ENCODE results near the gene SLC22A31.
A peak's percentile ranks its signal among the peaks of the same experiment; 100 is the strongest.

Gene SLC22A31

DNA sequence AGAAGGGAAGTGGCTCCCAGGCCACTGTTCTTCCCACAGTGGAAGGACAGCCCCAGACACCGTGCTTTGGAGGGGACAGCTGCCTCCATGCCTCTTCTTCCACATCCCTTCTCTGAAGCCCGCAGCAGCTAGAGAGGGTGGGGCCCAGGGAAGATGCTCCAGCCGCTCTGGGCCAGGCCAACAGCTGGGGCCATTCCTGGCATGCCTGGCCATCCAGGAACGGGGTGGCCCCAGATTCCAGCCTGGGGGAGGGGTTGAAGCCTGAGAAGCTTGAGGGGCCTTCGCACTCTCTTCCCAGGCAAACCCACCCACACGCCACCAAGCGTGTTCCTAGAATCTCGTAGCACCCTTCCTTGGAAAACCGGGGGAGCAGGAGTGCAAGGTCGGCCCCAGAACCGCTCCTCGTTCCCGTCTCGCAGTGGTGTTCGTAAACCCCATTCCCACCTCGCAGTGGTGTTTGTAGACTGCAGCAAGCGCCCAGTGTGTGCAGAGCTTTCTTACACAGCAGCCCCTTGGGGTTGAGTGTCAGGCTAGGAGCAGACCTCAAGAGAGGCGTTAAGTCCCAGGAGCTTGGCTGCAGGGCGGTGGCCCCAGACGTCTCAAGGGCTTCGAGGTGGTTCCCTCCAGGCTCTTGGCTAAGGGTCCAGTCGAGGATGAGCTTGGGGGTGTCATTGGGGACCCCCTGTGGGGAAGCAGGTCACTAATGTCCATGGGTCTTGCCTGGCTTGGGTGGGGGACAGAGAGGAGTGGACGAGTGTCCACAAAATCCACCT lies 26.1 kb downstream of the SLC22A31 start:
- no peak overlapping the region for H3K9ac ChIP-seq (ENCODE audit: low read depth, low read length)

DNA sequence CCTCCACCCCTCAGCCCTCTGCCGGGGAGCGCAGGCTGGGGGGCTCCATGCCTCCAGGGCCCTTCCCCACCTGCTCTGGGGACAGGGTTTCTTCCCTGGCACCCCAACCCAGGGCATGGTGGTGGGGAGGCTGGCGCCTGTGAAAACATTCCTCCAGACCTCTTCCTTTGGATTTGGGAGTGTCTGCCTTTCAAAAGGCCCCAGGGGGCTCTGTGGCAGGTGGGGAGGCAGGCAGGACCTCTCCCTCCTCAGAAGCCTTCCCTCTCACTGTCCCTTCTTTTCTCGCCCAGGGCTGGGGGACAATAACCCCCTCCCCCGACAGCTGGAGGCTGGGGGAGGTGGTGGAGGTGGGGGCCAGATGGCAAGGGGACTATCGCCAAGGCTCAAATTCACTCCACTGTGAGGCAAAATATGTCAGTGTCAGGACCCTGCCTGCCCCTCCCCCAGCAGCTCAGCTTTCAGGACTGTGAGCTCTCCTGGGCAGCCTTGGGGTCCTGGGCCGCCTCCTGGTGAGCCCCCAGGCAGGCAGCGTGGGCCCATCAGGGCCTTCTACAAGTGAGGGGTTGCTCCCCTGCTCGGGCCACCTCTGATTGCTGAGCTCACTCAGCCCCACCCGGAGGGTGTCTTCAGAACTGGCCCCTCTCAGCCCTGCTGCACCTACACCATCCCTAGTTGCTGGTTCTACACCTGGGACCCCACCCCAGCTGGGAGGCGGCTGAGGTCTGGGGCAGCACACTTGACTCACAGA lies 27.0 kb downstream of the SLC22A31 start:
- Histone ChIP-seq H3K9ac (ENCODE audit: low read depth, low read length) (no peak overlapping the region), H3K4me3 (ENCODE audit: low read length) (no peak overlapping the region), H3K4me1 (ENCODE audit: insufficient read depth, low read length) (peaks cover 5% of the 10 kb centered on the region; the same call in 1 of the 2 replicates), H3K27me3 (ENCODE audit: insufficient read depth, low read length) (peaks cover 32% of the 10 kb centered on the region), H3K36me3 (ENCODE audit: insufficient read depth, low read length) (no peaks in the 10 kb centered on the region), H3K27ac (ENCODE audit: low read depth, low read length) (no peak overlapping the region), H3K9me3 (ENCODE audit: insufficient read depth, low read depth, low read length) (no peaks in the 10 kb centered on the region)
- 55% methylated on average over 8 of the region's 11 CpGs for WGBS

More for the DNA sequence above, 26.1 kb downstream of the SLC22A31 start:
- H3K27ac ChIP-seq (ENCODE audit: low read depth, low read length), result no peak overlapping the region; the same call in 1 of the 2 replicates
- no peak overlapping the region for H3K4me3 ChIP-seq (ENCODE audit: low read length)
- H3K4me1 ChIP-seq (ENCODE audit: insufficient read depth, low read length), result peaks cover 5% of the 10 kb centered on the region; the same call in 1 of the 2 replicates
- peaks cover 31% of the 10 kb centered on the region for H3K27me3 ChIP-seq (ENCODE audit: insufficient read depth, low read length)
- no peaks in the 10 kb centered on the region for H3K36me3 ChIP-seq (ENCODE audit: insufficient read depth, low read length)
- no peaks in the 10 kb centered on the region for H3K9me3 ChIP-seq (ENCODE audit: insufficient read depth, low read depth, low read length)
- 83% methylated on average over 23 of the region's 23 CpGs for WGBS

DNA sequence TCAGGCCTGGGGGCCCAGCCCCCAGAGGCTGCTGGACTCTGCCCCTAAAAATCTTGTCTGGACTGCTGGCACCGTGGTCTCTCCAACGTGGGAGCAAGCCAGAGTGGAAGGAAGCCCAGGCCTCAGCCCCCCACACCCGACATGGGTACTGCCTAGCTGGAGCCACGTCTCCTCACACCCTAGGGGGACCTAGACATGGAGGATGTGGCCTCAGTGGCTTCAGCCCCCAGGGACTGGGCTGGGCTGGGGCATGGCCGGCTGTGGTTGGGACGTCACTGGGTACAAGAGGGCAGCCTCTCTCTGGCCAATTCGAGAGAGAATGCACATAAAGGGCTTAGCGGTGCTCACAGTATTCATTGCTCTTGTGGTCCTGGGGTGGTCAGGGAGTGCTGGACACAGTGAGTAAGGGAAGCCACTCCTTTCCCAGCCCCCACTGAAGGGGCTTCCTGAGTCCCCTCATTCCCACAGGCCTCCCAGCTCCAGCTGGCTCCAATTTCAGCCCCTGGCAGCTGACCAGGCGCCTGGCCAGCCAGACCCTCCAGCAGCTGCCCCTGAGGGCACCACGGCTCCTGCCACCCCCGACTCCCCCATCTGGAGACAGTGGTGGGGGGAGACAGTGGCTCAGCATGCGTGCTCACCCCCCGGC lies 27.7 kb downstream of the SLC22A31 start:
- Histone ChIP-seq H3K4me1 (ENCODE audit: insufficient read depth, low read length) (peaks cover 5% of the 10 kb centered on the region; the same call in 1 of the 2 replicates), H3K4me3 (ENCODE audit: low read length) (no peak overlapping the region), H3K36me3 (ENCODE audit: insufficient read depth, low read length) (no peaks in the 10 kb centered on the region), H3K27me3 (ENCODE audit: insufficient read depth, low read length) (peaks cover 32% of the 10 kb centered on the region), H3K9me3 (ENCODE audit: insufficient read depth, low read depth, low read length) (no peaks in the 10 kb centered on the region), H3K9ac (ENCODE audit: low read depth, low read length) (no peak overlapping the region), H3K27ac (ENCODE audit: low read depth, low read length) (no peak overlapping the region)
- 75% methylated on average over 13 of the region's 13 CpGs for WGBS

DNA sequence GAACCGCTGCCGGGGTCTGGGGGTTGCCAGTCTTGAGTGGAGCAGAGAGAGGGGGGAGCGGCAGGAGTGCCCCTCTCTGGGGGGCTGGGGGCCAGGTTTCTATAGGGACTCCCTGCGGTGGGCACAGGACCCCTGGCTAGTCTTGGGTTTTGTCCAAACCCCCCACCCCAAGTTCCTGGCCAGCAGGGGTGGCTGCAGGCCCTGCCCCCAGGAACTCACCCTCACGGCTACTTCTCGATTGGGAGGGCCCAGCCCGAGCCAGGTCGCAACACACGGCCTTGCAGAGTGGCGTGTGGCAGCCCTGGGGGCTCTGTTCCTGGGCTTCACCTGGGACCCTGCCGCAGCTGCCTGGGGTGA lies 28.2 kb downstream of the SLC22A31 start:
- no peak overlapping the region for H3K27ac ChIP-seq (ENCODE audit: low read depth, low read length)
- WGBS, result 85% methylated on average over 11 of the region's 11 CpGs
- no peak overlapping the region for H3K9ac ChIP-seq (ENCODE audit: low read depth, low read length)
- peaks cover 5% of the 10 kb centered on the region; the same call in 1 of the 2 replicates for H3K4me1 ChIP-seq (ENCODE audit: insufficient read depth, low read length)
- no peak overlapping the region for H3K4me3 ChIP-seq (ENCODE audit: low read length)
- no peaks in the 10 kb centered on the region for H3K36me3 ChIP-seq (ENCODE audit: insufficient read depth, low read length)
- H3K9me3 ChIP-seq (ENCODE audit: insufficient read depth, low read depth, low read length), result no peaks in the 10 kb centered on the region
- H3K27me3 ChIP-seq (ENCODE audit: insufficient read depth, low read length), result peaks cover 32% of the 10 kb centered on the region

DNA sequence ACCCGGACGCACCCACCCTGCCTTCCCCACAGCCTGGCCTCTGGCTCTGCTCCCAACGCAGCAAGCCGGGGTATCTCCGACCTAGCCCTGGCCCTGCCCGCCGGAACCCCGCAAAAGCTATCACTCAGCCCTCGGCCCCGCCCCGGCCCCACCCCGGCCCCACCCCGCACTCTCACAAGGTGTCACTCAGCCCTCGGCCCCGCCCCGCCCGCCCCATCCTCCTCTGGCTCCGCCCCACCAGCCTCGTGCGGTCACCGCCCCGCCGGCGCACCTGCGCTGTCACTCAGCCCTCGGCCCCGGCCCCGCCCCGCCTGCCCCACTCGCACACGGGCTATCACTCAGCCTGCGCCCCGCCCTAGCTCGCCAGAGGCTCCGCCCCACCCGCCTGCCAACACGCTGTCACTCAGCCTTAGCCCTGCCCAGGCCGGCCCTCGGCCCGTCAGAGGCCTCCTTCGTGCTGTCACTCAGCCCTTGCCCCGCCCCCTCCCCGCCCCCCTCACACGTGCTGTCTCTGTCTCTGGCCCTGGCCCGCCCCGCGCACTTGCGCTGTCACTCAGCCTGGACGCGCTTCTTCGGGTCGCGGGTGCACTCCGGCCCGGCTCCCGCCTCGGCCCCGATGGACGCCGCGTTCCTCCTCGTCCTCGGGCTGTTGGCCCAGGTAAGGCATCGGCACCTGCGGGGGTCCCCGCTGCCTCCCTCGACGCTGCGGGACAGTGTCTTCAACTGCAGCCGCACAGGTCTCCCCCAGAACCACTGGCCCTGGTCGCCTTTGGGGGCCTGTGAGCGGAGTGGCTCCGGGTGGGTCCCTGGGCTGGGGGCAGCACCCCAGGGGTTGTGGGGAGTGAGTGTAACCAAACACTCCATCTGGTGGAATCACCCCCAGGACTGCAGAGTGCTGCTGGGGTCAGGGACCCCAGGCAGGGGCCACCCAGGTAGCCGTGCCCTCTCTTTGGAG lies 28.8 kb downstream of the SLC22A31 start, which contains the start of gene CDH15:
CDH15 (plus strand) TSS at position 533 of the 955 bp plus-strand sequence; CDS start at position 617, 84 bp downstream.
- Histone ChIP-seq H3K4me1 (ENCODE audit: insufficient read depth, low read length) (peaks cover 5% of the 10 kb centered on the region; the same call in 1 of the 2 replicates), H3K9ac (ENCODE audit: low read depth, low read length) (no peak within 1 kb of the TSS), H3K27ac (ENCODE audit: low read depth, low read length) (no peak within 1 kb of the TSS), H3K36me3 (ENCODE audit: insufficient read depth, low read length) (no peaks in the 10 kb centered on the region), H3K4me3 (ENCODE audit: low read length) (peak within 1 kb of the TSS; percentile 54), H3K27me3 (ENCODE audit: insufficient read depth, low read length) (peaks cover 32% of the 10 kb centered on the region), H3K9me3 (ENCODE audit: insufficient read depth, low read depth, low read length) (no peaks in the 10 kb centered on the region)
- 6% methylated on average over 64 of the region's 74 CpGs for WGBS

DNA sequence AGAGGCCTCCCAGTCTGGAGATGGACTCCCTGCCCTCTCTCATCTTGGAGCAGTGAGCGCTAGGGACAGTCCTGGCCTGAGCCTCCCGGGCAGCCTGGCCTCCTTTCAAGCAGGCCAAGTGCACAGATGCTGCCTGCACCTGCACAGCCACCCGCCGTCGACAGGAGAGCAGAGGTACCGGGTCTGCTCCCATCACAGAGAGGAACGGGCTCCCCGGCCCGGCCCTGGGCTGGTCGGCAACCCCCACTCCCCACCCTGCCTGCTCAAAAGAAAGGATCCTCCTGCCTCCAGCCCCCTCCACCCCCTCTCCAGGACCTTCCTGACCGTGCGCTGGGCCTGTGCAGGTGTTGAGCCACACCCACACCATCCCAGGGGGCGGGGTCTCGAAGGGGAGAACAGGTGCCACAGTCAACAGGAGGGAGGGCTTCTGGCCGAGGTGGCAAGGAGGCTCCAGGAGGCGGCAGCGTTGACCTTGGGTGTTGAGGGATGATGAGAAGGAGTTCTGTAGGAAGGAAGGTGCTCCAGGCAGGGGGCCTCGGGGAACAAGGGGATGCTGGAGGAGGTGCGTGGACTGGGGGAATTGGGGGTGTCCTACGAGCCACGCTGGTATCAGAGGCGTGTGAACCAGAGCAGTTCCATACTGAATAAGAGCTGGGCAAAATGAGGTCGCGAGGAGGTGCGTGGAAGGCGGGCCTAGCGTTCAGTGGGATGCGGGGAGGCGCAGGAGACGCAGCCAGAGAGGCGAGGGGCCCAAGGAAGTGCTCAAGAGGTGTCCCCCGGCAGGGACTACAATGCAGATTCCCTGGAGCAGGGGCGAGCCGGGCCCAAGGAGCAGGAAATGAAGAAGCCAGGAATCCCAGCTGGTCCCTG lies 29.8 kb downstream of the SLC22A31 start:
- Histone ChIP-seq H3K4me1 (ENCODE audit: insufficient read depth, low read length) (peaks cover 5% of the 10 kb centered on the region; the same call in 1 of the 2 replicates), H3K36me3 (ENCODE audit: insufficient read depth, low read length) (no peaks in the 10 kb centered on the region), H3K9me3 (ENCODE audit: insufficient read depth, low read depth, low read length) (no peaks in the 10 kb centered on the region), H3K9ac (ENCODE audit: low read depth, low read length) (no peak overlapping the region), H3K4me3 (ENCODE audit: low read length) (peak overlapping the region; percentile 54), H3K27ac (ENCODE audit: low read depth, low read length) (no peak overlapping the region), H3K27me3 (ENCODE audit: insufficient read depth, low read length) (peaks cover 32% of the 10 kb centered on the region)
- WGBS, result 24% methylated on average over 34 of the region's 34 CpGs

DNA sequence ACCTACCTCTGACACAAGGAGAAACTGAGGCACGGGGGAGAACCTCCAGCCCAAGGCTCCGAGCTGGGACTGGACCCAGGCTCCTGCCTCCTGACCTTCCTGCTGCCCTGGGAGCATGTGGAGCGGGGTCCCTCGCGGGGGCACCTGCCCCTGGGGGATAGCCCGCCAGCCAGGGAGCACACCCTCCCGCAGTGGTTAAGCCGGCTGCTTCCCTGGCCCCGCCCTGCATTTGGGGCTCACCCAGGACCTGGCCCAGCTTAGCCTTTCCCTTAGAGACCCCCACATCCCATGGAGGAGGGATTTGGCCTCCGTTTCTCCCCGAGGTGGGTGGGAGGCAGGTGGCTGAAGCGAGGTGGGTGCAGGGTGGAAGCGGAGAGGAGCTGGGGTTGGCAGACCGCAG lies 30.6 kb downstream of the SLC22A31 start:
- Histone ChIP-seq H3K36me3 (ENCODE audit: insufficient read depth, low read length) (no peaks in the 10 kb centered on the region), H3K27me3 (ENCODE audit: insufficient read depth, low read length) (peaks cover 32% of the 10 kb centered on the region), H3K9ac (ENCODE audit: low read depth, low read length) (no peak overlapping the region), H3K4me1 (ENCODE audit: insufficient read depth, low read length) (peaks cover 5% of the 10 kb centered on the region; the same call in 1 of the 2 replicates), H3K27ac (ENCODE audit: low read depth, low read length) (no peak overlapping the region), H3K4me3 (ENCODE audit: low read length) (no peak overlapping the region), H3K9me3 (ENCODE audit: insufficient read depth, low read depth, low read length) (no peaks in the 10 kb centered on the region)
- 87% methylated on average over 14 of the region's 14 CpGs for WGBS

DNA sequence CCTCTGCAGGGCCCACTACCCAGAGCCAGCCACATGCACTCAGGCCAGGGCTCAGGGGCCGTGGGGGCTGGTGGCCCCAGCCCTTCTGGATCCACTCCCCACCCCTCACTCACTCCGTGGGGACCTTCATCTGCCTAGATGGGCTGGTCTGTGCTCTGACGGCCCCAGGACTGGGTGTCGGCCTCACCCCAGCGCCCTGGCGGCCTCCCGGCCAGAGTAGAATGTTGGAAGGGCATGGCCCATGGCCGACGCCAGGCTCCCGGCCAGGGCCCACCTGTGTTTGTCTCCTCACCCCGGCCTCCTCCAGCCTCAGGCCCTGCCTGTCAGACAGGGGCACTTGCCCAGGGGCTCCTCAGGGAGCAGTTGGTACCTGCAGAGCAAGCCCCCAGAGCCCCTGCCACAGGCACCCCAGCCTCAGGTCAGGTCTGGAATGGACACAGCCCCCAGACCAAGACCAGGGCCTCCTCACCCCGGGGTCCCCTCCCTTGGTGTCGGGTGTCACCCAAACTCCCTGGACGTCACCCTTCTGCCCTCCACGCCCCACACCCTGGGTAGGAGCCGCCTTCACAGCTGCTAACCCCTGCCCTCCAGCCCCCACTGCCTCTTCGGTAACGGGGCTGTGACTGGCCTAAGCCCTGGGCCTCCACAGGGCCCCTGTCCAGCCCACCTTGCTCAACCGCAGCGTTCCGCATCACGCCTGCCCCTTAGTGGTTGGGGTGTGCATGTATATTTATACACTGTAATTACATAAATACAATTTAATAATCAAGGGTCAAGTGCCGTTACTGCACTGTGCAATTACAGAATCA lies 31.8 kb downstream of the SLC22A31 start:
- no peak overlapping the region for H3K9ac ChIP-seq (ENCODE audit: low read depth, low read length)
- 88% methylated on average over 19 of the region's 23 CpGs for WGBS
- peaks cover 5% of the 10 kb centered on the region; the same call in 1 of the 2 replicates for H3K4me1 ChIP-seq (ENCODE audit: insufficient read depth, low read length)

DNA sequence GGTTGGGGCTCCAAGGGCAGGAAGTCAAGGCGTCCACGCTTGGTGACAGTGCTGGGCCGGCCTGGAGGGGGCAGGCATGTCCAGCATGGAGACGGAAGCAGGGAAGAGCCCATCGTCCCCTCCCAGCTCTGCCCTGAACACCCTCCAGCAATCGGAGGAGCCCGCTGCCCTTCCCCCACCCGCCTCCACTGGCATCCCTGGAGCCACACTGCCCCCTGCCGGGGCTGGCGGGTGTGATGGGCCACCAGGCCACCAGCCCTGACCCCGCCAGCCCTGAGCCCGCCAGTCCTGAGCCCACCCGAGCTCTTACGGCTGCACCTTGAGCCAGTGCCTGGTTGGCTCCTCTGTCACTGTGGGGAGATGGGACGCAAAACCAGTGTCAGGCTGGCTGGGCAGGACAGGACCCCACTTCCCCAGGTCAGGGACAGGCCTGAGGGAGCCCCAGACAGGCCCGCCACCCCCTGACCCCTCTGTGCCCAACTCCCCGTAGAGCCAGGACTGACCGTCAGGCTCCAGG lies 32.9 kb downstream of the SLC22A31 start:
- H3K27ac ChIP-seq (ENCODE audit: low read depth, low read length), result no peak overlapping the region
- 24% methylated on average over 18 of the region's 18 CpGs for WGBS
- peaks cover 28% of the 10 kb centered on the region for H3K27me3 ChIP-seq (ENCODE audit: insufficient read depth, low read length)

More for the DNA sequence above, 31.8 kb downstream of the SLC22A31 start:
- H3K36me3 ChIP-seq (ENCODE audit: insufficient read depth, low read length), result no peaks in the 10 kb centered on the region
- no peak overlapping the region for H3K27ac ChIP-seq (ENCODE audit: low read depth, low read length)
- H3K9me3 ChIP-seq (ENCODE audit: insufficient read depth, low read depth, low read length), result no peaks in the 10 kb centered on the region
- peaks cover 32% of the 10 kb centered on the region for H3K27me3 ChIP-seq (ENCODE audit: insufficient read depth, low read length)
- H3K4me3 ChIP-seq (ENCODE audit: low read length), result no peak overlapping the region

More for the DNA sequence above, 32.9 kb downstream of the SLC22A31 start:
- H3K36me3 ChIP-seq (ENCODE audit: insufficient read depth, low read length), result no peaks in the 10 kb centered on the region
- H3K4me3 ChIP-seq (ENCODE audit: low read length), result no peak overlapping the region
- H3K9me3 ChIP-seq (ENCODE audit: insufficient read depth, low read depth, low read length), result no peaks in the 10 kb centered on the region
- H3K9ac ChIP-seq (ENCODE audit: low read depth, low read length), result no peak overlapping the region
- no peaks in the 10 kb centered on the region for H3K4me1 ChIP-seq (ENCODE audit: insufficient read depth, low read length)

All from HUES64 (cell line).